ENCODE results near the gene MS4A2.
A peak's percentile ranks its signal among the peaks of the same experiment; 100 is the strongest.
"Not testable (repeated sequence)": the region's sequence is repeated elsewhere in the genome, so short reads cannot be mapped to it uniquely, and the experiment has no call there.

MS4A2 gene

DNA sequence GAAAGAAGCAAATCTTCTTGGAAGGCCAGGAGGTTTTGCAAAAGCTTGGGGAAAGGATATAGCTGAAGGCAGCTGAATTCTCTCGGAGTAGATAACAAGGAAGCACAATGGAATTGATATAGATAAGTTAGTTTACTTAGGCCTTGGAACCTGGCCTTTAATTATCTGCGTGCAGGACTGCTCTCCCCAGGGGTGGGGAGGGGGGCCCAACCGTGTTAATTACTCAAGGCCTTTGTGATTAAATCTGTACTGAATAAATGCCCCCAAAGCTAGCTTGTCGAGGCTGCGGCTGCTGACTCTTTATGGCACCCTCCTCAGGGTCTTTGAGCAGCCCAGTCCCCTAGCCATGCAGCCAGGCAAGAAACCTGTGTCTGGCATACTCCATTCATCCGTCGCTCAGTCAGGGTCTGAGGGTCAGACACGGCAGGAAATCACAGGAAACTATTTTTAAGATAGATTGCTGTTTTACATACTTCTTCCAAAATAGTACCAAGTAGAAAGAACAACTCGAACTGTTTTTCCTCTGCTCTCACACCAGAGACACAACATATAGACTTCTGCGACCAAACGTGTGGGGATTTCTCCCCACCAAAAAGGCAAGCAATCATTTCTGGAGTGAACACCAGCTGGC, 36.5 kb downstream of the MS4A2 start:
- TF ChIP-seq, protein P1, sequence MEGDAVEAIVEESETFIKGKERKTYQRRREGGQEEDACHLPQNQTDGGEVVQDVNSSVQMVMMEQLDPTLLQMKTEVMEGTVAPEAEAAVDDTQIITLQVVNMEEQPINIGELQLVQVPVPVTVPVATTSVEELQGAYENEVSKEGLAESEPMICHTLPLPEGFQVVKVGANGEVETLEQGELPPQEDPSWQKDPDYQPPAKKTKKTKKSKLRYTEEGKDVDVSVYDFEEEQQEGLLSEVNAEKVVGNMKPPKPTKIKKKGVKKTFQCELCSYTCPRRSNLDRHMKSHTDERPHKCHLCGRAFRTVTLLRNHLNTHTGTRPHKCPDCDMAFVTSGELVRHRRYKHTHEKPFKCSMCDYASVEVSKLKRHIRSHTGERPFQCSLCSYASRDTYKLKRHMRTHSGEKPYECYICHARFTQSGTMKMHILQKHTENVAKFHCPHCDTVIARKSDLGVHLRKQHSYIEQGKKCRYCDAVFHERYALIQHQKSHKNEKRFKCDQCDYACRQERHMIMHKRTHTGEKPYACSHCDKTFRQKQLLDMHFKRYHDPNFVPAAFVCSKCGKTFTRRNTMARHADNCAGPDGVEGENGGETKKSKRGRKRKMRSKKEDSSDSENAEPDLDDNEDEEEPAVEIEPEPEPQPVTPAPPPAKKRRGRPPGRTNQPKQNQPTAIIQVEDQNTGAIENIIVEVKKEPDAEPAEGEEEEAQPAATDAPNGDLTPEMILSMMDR (IDR thresholded peaks at IDR 0.05; ENCODE audit: insufficient read depth, low read depth, low read length, missing control alignments): no peak
- no peak overlapping the region for H3K4me3 ChIP-seq (ENCODE audit: low read depth, low read length)
- DNase-seq (ENCODE audit: low read depth): no peak

DNA sequence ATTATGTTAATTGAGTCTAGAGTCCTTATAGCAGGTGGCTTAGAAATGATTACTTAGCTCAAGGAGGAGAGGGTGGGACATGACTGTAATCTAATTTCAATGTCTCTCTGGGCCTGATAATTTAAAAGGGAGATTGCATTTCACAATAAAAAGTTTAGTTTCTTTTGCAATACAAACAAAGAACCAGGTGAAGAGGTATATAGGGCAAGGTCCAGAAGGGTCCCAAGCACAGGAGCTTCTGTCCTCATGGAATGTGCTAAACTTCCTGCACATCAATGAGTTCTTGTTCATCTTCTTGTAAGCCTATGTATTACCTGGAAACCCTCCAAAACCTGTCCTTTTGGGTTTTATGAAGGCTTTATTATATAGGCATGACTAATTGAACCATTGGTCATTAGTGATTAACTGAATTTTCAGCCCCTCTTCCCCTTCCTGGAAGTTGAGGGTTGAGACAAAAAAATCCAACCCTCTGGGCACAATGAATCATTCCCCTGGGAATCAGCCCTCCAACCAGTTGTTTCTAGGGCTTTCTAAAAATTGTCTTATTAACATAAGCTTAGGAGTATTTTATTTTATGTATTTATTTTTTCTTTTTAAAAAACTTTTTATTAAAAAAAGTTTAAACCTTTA, 37.6 kb downstream of the MS4A2 start:
- DNase-seq (ENCODE audit: low read depth): no peak
- no peak overlapping the region for H3K4me3 ChIP-seq (ENCODE audit: low read depth, low read length)
- TF ChIP-seq, protein P1 (IDR thresholded peaks at IDR 0.05; ENCODE audit: insufficient read depth, low read depth, low read length, missing control alignments): no peak

DNA sequence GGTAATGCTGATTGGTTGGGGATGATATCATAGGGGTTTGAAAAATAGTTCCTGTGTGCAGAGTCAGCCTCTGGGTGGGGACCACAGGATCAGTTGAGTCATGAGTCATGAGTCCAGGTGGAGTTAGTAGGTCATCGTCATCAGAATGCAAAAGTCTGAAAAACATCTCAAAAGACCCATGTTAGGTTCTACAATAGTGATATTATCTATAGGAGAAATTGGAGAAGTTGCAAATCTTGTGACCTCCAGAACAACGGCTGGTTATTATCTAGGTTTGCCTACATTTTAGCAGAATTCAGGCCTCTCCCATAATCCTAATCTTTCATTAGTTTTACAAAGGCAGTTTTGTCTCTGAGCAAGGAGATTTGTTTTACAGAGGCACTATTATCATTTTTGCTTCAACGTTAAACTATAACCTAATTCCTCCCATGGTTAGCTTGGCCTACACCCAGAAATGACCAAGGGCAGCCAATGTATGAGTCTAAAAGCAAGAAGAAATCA, 38.9 kb downstream of the MS4A2 start:
- no peak overlapping the region for H3K4me3 ChIP-seq (ENCODE audit: low read depth, low read length)
- TF ChIP-seq, protein P1 (IDR thresholded peaks at IDR 0.05; ENCODE audit: insufficient read depth, low read depth, low read length, missing control alignments): no peak
- no peak for DNase-seq (ENCODE audit: low read depth)

DNA sequence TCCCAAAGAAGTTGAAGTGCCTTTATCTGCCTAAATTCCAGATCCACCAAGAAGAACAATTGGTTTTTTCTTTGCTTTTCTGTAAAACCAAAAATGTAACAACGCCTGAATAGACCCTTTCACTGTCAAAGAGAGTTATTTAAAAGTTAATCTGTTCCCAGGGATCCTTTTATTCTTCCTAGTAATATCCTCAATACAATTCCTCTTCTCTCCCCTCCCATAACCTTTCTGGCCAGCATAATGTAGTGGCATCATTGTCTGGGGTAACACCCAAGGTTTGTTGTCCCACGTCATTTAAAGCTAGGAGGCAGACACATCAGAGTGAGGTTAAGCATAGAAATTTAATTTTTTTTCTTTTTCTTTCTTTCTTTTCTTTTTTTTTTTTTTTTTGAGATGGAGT, 39.9 kb downstream of the MS4A2 start:
- no peak overlapping the region for H3K4me3 ChIP-seq (ENCODE audit: low read depth, low read length)
- DNase-seq (ENCODE audit: low read depth): no peak
- TF ChIP-seq, protein P1 (IDR thresholded peaks at IDR 0.05; ENCODE audit: insufficient read depth, low read depth, low read length, missing control alignments): no peak

DNA sequence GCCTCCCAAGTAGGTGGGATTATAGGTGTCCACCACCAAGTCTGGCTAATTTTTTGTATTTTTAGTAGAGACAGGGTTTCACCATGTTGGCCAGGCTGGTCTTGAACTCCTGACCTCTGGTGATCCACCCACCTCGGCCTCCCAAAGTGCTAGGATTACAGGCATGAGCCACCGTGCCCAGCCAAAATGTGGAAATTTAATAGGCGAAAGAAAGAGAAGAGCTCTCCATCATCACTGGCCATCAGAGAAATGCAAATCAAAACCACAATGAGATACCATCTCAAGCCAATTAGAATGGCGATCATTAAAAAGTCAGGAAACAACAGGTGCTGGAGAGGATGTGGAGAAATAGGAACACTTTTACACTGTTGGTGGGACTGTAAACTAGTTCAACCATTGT, 40.4 kb downstream of the MS4A2 start:
- not testable (repeated sequence) for DNase-seq (ENCODE audit: low read depth); H3K4me3 ChIP-seq (ENCODE audit: low read depth, low read length)

DNA sequence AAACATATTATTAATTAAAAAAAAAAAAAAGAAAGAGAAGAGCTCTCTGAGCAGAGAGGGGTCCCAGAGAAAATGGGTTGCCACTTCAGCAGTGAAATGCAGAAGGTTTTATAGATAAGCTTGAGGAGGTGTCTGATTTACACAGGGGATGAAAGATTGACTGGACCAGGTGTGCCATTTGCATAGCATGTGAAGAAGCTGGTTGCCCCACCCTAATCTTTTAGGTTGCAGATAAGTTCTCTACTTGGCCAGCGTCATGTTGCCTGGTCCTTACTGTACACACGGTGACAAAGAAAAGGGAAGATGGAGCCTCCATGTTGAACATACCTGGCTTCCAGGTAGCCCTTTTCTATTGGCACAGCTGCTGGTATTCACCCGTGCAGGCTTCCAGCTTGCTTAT, 41.4 kb downstream of the MS4A2 start:
- no peak for DNase-seq (ENCODE audit: low read depth)

DNA sequence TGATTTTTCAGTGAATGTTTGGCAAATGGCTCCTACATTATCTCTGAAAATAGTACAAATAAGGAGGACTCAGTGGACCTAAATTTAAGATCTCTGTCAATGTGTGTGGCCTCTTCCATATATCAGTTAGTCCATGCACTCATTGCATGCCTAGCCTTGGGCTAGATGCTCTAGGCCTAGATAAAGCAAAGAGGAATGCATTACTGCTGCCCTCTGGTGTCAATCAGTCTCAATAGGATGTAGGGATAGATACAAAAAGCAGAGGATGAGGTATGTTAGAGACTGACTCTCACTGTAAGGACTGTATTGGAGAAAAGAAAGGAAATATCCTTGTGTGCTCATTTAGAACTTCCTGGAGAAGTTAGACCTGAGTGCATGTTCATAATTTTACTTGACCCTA, 42.0 kb downstream of the MS4A2 start:
- peak; percentile 41 for DNase-seq (ENCODE audit: low read depth)
- TF ChIP-seq, protein P1 (IDR thresholded peaks at IDR 0.05; ENCODE audit: insufficient read depth, low read depth, low read length, missing control alignments): no peak
- no peak overlapping the region for H3K4me3 ChIP-seq (ENCODE audit: low read depth, low read length)

More for the DNA sequence above, 41.4 kb downstream of the MS4A2 start:
- no peak overlapping the region for H3K4me3 ChIP-seq (ENCODE audit: low read depth, low read length)
- TF ChIP-seq, protein P1 (IDR thresholded peaks at IDR 0.05; ENCODE audit: insufficient read depth, low read depth, low read length, missing control alignments): no peak
